D341Med (cell line): ENCODE data around the gene GPS2.
"Not testable (repeated sequence)": the region's sequence is repeated elsewhere in the genome, so short reads cannot be mapped to it uniquely, and the experiment has no call there.

Experiments
- DNase-seq: peaks from one replicate; pipeline ENCODE4 v3.0.0; 2012; ENCODE audit warnings: low spot score

The GPS2 gene

GRCh38 chr17:7336240-7337175 lies 21.3 kb upstream of the GPS2 start, which contains the start of gene ACAP1:
TSS of gene ACAP1 (plus strand) at chr17:7336529. CDS start at chr17:7336735, 206 bp downstream.
- DNase-seq, result no peak

DNA sequence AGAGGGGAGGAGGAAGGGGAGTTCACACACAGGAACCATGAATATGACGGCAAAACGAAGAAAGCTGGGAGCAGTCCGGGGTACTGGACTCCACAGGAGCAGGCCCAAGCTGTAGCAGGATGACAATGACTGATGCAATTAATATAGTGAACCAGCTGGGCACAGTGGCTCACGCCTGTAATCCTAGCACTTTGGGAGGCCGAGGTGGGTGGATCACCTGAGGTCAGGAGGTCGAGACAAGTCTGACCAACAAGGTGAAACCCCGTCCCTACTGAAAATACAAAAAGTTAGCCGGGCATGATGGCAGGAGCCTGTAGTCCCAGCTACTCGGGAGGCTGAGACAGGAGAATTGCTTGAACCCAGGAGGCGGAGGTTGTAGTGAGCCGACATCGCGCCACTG lies 20.6 kb upstream of the GPS2 start:
- not testable (repeated sequence) for DNase-seq

DNA sequence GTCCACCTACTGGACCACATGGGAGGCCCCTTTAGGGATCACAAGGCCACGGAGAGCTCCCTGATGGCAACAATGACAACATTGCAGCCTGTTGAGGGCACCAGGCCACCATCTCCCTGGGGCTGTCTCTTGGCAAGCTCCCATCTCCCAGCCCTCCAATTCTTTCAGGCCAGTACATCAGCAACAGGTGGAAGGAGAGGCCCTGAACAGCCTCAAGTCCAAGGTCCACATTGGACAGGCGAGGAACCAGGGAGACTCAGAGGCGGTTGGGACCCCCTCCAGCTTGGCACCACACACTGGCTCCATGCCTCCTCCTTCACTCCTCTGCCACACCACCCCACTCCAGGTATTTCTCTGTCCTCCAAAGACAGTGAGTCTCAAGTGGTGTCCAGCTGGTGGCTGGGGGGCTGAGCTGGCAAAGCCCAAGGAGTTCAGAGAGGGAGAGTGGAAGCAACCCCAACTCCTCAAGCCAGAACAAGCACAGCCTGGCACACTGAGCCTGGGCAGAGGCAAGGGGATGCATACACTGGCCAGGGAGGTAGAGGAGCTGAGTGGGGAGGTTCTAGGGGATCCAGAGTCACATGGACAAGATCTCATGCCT lies 19.9 kb upstream of the GPS2 start:
- DNase-seq, result no peak

- not testable (repeated sequence) for DNase-seq
Observed at GRCh38 chr17:7332600-7333069, 17.5 kb upstream of the GPS2 start.

DNA sequence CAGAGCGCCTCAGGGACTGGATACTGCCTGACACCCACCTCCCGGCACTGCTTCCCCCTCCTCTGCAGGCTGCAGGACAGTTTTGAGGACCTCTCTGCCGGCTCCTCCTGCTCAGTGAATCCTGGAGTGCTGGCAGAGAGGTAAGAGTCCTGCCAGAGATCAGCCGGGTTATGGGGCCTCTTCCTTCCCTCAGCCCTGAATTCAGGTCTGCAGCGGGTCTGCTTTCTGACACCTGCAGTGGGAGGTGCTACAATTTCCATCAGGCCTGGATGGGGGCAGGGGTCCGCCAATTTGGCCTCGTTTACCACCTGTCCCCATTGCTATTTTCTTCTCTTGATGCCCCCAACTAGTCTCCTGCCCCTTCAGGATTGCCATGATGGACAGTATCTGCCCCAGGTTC lies 17.0 kb upstream of the GPS2 start:
- no peak for DNase-seq

DNA sequence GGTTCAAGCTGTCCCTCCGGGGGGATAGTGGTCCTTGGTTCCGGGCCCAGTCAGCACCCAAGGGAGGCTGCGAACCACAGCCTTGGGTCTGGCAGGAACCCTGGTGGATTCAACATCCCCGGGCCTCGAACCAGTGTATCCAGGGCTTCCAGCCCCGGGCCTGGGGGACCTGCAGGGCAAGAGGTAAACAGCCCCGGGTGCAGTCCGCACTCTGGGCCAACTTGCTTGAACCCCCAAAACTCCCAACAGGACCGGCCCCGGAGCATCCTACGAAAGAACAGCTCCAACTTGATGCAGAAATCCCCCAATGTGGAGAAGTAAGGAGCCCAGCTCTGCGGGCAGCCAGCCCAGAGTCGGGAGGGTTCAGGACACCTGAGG lies 15.5 kb upstream of the GPS2 start:
- DNase-seq, result no peak

- DNase-seq, result peak; percentile 78
Observed at GRCh38 chr17:7329997-7330637, 15.0 kb upstream of the GPS2 start.

GRCh38 chr17:7329374-7329996 lies 14.3 kb upstream of the GPS2 start:
- peak; percentile 90 for DNase-seq

DNA sequence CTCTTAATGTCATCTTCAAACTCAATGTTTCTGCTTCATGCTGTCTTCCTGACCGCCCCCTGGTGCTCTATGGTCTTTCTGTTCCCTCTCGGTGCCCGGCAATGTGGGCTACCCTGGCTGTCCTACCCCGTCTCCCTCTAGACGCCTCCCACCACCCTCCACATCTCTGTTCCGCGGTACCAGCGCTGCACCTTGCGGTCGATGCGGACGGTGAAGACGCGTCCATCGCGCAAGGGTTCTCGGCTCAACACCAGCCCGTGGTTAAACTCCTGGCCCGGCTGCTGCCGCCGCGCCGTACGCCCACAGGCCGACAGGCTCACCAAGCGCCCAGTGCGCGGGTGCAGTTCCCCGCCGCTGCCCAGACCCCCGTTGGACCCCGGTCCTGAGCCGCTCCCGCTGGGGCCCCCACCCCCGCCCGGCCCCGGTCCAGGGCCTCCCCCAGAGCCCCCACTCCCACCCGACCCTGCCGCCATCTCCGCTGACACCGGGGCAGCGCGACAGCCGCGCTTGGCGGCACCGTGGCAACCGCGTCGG lies 13.7 kb upstream of the GPS2 start, which contains the start of gene NEURL4:
TSS of gene NEURL4 (minus strand) at position 496 of the 534 bp plus-strand sequence. CDS start at position 473, 23 bp downstream.
- DNase-seq, result no peak

GRCh38 chr17:7328009-7328408 lies 12.8 kb upstream of the GPS2 start:
- DNase-seq, result no peak

DNA sequence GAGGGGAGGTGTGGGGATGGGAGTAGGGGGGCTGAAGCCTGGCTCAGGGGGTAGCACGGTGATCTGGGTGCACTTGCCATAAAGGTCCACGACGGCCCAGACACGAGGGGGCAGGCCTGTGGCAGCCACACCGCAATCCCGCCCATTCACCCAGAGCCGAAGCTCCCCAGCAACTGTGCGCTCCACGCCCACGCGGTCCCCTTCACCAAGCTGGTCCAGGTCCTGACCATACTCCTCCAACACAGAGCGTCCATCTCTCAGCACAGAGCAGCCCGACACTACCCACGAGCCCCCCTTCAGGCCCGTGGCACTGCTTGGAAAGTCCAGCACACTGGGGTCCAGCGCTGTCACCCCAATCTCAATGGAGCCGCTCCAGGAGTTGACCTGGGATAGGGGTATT lies 12.3 kb upstream of the GPS2 start:
- no peak for DNase-seq

DNA sequence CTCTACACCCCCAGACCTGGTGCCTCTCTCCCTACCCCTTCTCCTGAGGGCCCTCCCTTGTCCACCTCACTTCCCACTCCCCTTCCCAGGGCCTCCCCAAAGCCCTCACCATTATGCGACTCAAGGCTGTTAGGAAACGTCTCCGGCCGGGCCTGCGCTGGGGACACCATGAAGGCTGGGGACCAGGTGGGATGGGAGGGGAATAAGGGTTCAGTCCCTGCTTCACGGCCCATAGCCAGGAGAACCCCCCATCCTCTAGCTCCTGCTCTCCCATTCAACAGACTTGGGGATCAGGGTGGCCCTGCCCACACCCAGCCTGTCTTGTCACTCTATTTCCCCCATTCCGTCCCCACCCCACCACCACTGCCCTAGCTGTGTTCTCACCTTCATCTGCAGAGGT lies 11.9 kb upstream of the GPS2 start:
- DNase-seq, result no peak

DNA sequence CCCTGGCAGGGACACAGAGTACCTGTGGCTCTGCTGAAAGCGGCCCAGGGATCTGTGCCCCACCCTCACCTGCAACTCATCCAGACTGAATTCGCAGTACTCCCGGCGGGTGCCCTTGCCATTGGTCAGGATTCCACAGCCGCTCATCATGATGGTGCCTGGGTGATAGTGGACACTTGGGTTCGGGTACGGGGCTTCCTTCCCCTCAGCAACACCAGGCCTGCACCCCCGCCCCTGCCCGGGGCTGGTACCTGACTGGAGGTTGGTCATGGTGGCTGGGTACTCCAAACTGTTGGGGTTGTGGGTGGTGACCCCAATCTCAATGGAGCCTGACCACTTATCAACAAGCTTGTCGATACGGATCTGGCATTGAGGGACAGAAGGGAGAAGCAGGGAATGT lies 11.0 kb upstream of the GPS2 start:
- no peak for DNase-seq

GRCh38 chr17:7325031-7325528 lies 9.9 kb upstream of the GPS2 start:
- DNase-seq, result no peak

GRCh38 chr17:7324438-7324779 lies 9.2 kb upstream of the GPS2 start:
- no peak for DNase-seq

DNA sequence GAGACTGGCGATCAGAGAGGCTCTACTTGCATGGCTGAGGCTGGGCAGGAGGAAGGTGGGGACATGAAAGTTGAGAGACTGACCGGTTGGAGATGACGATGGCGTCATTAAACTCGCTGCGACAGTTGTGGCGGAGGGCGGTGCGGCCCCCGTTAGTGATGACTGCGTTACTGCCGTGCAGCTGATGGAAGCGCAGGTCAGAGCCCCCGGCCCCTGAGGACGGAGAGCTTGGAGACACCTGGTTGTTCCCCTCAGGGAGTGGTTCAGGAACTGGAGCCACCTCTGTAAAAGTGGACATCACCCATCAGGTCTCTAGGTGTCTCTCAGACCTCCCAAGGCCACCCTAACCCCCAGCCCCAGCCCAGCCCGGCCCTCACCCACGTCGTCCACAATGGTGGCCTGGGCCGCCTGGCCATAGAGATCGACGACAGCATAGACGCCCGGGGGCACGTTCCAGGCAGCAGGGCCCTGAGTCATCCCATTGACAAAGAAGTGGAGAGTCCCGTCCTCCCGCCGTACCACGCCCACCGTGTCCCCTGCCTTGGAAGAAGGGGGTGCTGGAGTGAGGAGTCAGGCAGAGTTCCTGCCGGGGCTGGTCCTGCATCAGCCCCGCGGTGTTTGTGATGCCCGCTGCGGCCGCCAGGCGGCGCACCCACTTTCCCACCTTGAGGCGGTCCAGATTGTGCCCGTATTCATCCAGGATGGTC lies 8.7 kb upstream of the GPS2 start:
- peak; percentile 71 for DNase-seq

GRCh38 chr17:7322520-7323194 lies 7.5 kb upstream of the GPS2 start:
- DNase-seq, result no peak

GRCh38 chr17:7321466-7321865 lies 6.3 kb upstream of the GPS2 start:
- DNase-seq, result no peak

DNA sequence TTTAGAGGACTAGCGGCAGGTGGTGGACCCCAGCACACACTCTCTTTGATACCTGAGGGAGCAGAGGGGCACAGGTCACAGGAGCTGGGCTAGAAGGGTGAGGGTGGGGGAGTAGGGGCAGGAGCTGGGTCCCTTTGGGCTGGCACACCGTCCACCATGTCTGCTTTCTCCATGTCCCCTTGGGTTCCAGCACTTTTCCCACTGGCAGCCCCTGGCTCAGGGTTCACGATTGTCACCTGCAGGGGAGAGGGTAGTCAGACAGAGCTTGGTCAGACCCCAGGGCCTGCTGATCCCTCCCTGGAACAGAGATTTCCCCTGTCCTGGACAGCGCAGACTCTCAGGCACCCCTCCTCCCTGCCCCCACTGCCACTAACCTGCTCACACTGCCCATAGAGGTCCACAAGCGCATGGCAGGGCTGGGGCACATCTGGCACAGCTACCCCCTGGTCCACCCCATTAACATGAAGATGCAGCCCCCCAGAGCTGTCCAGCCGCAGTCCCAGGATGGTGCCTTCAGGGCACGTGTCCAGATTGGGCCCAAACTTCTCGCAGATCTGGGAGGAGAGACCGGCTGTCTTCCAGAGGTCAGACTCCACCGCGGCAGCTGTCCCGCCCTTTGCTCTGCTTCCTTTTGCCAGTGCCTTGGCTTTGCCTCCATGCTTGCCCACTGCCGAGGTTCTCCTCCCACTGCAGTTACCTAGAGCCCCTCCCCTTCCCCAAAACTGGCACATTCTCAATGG lies 3.1 kb upstream of the GPS2 start:
- DNase-seq, result no peak
